Neutrophil (primary cell): ENCODE measurements around the gene CST3.

Source experiments
- H3K27ac ChIP-seq: fragments of 200-600 bp; sonication (generic); 2 replicates; pipeline ENCODE4 v1.5.1; 2016; ENCODE audit warnings: mild to moderate bottlenecking, moderate library complexity
- H3K27me3 ChIP-seq: fragments of 200-600 bp; sonication (generic); 2 replicates; pipeline ENCODE4 v1.6.0; 2016; ENCODE audit warnings: mild to moderate bottlenecking
- H3K36me3 ChIP-seq: fragments of 200-600 bp; sonication (generic); 2 replicates; pipeline ENCODE4 v1.5.1; 2017
- H3K4me1 ChIP-seq, 2 experiments: fragments of 200-600 bp in 1 of 2; sonication (generic) in 1 of 2; 1 replicate in 1 of 2; 2 replicates in 1 of 2; pipeline versions ENCODE4 v1.5.1 to v1.6.1; 2013 to 2016; ENCODE audit warnings: low read depth in 1 of 2, low read length in 1 of 2, mild to moderate bottlenecking in 1 of 2, moderate library complexity in 1 of 2; ENCODE audit not compliant: control insufficient read depth in 1 of 2, insufficient read depth in 1 of 2
- H3K4me3 ChIP-seq, 2 experiments: fragments of 200-600 bp in 1 of 2; sonication (generic) in 1 of 2; 1 replicate in 1 of 2; 2 replicates in 1 of 2; pipeline ENCODE4 v1.5.1; 2013 to 2016; ENCODE audit warnings: low read depth in 1 of 2, low read length in 1 of 2, mild to moderate bottlenecking in 1 of 2, moderate library complexity in 1 of 2
- H3K9me3 ChIP-seq: fragments of 200-600 bp; sonication (generic); 2 replicates; pipeline ENCODE4 v1.5.1; 2016
- CTCF ChIP-seq: fragments of 200-600 bp; sonication (generic); IDR thresholded peaks from 2 replicates; pipeline ENCODE4 v1.5.1; 2016; ENCODE audit warnings: antibody characterized with exemption

Gene CST3

GRCh38 chr20:23652926-23653325 lies 15.2 kb upstream of the CST3 start:
- no peak for TF ChIP-seq CTCF
- Histone ChIP-seq H3K4me1 (peaks cover 20 to 32% of the 10 kb centered on the region in 2 experiments), H3K27me3 (no peaks in the 10 kb centered on the region), H3K9me3 (no peaks in the 10 kb centered on the region), H3K27ac (no peak overlapping the region), H3K4me3 (no peak overlapping the region), H3K36me3 (no peaks in the 10 kb centered on the region)

DNA sequence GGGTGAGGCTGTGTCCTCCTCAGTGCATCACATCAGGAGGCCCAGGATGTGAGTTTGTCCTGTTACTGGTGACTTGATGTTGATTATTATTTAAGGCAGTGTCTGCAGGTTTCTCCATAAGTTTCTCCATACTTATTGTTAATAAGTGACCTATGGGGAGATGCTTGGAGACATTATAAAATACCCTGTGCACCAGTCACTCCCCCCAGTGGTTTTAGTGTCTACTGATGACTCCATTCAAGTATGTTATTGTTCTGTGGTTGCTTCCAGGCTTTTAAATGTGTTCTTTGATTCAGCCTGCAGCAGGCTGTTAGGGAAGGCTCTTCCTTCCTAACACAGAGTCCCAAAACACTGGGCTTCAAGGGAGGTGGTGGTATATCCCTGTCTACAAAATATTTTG lies 14.6 kb upstream of the CST3 start:
- H3K4me1 ChIP-seq, result peaks cover 20 to 32% of the 10 kb centered on the region in 2 experiments
- H3K36me3 ChIP-seq, result no peaks in the 10 kb centered on the region
- no peak overlapping the region for H3K4me3 ChIP-seq
- H3K9me3 ChIP-seq, result no peaks in the 10 kb centered on the region
- no peaks in the 10 kb centered on the region for H3K27me3 ChIP-seq
- no peak overlapping the region for H3K27ac ChIP-seq
- TF ChIP-seq CTCF, result no peak

DNA sequence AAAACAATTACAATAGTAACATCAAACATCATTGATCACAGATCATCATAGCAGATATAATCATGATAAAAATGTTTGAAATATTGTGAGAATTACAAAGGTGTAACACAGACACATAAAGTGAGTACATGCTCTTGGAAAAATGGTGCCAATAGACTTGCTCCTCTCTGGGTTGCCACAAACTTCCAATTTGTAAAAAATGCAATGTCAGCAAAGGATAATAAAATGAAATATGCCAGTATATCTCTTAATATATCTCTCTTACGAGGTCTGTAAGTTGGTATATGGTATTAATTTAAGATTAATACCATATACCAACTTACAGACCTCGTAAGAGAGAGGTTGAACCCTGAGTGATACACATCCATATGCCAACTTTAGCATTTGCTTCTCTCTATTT lies 13.4 kb upstream of the CST3 start:
- TF ChIP-seq CTCF, result no peak
- Histone ChIP-seq H3K36me3 (no peaks in the 10 kb centered on the region), H3K27me3 (peaks cover 8% of the 10 kb centered on the region), H3K4me1 (peaks cover 15 to 21% of the 10 kb centered on the region in 2 experiments), H3K27ac (no peak overlapping the region), H3K9me3 (no peaks in the 10 kb centered on the region), H3K4me3 (no peak overlapping the region)

DNA sequence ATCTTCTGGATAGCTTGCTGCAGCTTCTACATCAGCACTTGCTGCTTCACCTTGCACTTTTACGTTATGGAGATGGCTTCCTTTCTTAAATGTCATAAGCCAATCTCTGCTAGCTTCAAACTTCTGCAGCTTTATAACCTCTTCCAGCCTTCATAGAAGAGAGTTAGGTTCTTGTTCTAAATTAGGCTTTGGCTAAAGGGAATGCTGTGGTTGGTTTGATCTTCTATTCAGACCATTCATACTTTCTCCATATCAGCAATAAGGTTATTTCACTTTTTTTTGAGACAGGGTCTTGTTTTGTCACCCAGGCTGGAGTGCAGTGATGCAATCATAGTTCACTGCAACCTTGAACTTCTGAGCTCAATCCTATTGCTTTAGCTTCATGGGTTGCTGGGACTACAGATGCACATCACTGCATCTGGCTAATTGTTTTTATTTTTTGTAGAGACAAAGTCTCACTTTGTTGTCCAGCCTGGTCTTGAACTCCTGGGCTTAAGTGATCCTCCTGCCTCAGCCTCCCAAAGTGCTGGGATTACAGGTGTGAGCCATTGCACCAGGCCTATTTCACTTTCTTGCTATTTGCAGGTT lies 12.2 kb upstream of the CST3 start:
- no peak for TF ChIP-seq CTCF
- Histone ChIP-seq H3K27ac (no peak overlapping the region), H3K9me3 (no peaks in the 10 kb centered on the region), H3K27me3 (peaks cover 9% of the 10 kb centered on the region), H3K4me3 (no peak overlapping the region), H3K4me1 (peaks cover 4 to 10% of the 10 kb centered on the region in 2 experiments), H3K36me3 (no peaks in the 10 kb centered on the region)

- H3K36me3 ChIP-seq, result no peaks in the 10 kb centered on the region
- peaks cover 0 to 3% of the 10 kb centered on the region in 2 experiments for H3K4me1 ChIP-seq
- no peaks in the 10 kb centered on the region for H3K9me3 ChIP-seq
- no peak overlapping the region for H3K27ac ChIP-seq
- no peak overlapping the region for H3K4me3 ChIP-seq
- no peak for TF ChIP-seq CTCF
- peaks cover 9% of the 10 kb centered on the region for H3K27me3 ChIP-seq
Observed at GRCh38 chr20:23649242-23649641, 11.5 kb upstream of the CST3 start.

DNA sequence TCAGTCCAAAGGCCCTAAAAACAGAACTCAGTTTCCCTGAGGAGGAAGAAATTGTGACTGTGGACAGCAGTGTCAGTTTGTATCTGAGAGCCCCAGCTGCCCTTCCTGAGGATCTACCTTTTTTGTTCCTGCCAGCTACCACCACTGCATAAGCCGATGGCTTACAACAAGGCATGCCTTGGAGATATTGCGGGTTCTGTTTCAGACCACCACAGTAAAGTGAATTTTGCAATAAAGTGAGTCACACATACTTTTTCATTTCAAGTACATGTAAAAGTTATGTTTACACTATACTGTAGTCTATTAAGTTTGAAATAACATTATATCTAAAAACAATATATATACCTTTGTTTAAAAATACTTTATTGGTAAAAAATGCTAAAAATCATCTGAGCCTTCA lies 9.6 kb upstream of the CST3 start:
- no peaks in the 10 kb centered on the region for H3K9me3 ChIP-seq
- peaks cover 0 to 3% of the 10 kb centered on the region in 2 experiments for H3K4me1 ChIP-seq
- no peak for TF ChIP-seq CTCF
- no peak overlapping the region for H3K27ac ChIP-seq
- H3K36me3 ChIP-seq, result no peaks in the 10 kb centered on the region
- no peak overlapping the region for H3K4me3 ChIP-seq
- peaks cover 19% of the 10 kb centered on the region for H3K27me3 ChIP-seq
